ENCODE measurements around the gene AUTS2.
"Not testable (repeated sequence)": the region's sequence is repeated elsewhere in the genome, so short reads cannot be mapped to it uniquely, and the experiment has no call there.

AUTS2 gene

DNA sequence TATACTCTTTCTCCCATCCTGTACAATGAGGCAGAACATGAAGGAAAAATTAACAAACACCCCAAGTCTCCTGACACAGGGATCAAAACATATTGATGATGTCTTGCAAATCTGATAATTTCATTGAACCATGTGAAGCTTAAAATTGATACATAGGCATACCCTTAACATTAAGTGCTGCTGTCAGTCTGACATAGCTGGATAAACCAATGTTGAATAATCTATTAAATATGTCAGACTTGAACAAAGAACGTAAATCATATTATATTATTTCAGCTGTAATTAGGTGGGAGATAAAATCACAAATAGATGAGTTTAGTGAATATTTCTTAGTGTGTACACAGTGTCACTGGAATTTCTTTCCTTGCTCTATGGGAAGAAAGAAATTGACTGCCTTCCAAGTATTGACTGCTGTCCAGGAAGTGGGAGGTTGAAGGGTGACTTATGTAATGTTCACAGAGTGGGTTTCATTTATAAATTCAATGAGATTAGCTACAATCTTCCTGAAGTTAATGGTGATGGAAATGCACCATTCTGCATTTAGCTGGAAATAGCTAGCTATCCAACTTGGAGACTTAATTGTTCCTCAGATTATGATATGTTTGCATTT lies 170.8 kb downstream of the AUTS2 start:
- no peak for DNase-seq

DNA sequence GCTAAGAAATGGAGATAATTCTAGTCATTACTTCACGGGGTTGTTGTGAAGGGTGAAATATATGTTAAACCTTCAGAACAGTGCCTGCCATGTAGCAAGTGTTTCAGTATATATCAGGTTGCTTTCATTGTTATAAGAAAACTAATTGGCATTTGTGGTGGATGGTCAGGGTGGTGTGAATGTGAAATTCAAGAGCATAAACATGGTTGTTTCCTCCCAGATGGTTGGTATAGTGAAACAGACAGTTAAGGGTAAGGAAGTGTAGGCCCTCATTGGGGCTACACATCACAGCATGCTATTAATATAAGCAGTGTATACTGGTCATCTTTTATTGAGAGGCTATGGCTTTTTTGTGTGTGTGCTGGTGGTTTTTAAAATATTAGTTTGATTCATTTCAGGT lies 171.6 kb downstream of the AUTS2 start:
- DNase-seq: no peak

DNA sequence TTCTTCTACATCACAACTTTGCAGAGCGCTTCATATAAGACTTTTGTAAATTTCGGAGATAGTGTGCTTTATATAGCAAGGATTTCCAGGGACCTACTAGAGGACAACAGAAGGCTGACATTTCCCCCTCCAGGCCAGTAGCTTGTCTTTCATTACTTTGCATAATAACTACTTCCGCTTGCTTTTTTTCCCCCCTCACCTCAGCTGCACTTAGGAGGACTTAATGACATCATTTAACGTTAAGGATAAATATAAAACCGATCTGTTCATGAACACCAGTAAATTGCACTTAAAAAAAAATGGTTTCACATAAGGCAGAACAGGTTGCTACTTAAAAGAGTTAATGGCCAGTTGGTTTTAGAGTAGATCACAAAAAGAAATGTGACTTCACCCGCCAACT lies 172.3 kb downstream of the AUTS2 start:
- no peak for DNase-seq

DNA sequence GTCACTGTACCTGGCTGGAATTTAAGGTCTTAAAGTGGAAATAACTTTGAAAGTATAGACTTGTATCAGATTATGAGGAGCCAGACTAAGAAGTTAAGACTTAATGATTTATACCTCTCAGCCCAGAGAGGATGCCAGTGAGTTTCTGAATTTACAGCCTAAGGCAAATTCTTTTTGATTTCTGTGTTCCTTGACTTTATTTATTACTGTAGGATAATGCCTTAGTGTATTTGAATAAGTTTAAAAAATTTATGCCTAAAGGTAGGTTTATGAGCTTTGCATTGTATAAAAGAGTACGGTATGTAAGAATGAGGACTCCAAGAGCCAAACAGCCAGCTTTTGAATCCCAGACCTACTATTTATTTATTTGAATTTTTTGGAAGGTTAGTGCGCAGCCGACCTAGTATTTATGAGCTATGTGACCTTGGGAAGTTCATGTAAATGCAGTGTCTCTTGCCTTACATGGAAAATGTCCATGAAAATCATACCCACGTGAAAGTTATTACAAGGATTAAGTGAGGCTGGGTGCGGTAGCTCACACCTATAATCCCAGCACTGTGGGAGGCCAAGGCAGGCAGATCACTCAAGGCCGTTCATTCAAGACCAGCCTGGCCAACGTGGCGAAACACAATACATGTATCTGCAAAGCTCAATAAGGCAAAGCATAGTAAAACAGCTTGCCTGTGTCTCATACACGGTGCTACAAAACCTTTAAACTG lies 174.6 kb downstream of the AUTS2 start:
- no peak for DNase-seq

DNA sequence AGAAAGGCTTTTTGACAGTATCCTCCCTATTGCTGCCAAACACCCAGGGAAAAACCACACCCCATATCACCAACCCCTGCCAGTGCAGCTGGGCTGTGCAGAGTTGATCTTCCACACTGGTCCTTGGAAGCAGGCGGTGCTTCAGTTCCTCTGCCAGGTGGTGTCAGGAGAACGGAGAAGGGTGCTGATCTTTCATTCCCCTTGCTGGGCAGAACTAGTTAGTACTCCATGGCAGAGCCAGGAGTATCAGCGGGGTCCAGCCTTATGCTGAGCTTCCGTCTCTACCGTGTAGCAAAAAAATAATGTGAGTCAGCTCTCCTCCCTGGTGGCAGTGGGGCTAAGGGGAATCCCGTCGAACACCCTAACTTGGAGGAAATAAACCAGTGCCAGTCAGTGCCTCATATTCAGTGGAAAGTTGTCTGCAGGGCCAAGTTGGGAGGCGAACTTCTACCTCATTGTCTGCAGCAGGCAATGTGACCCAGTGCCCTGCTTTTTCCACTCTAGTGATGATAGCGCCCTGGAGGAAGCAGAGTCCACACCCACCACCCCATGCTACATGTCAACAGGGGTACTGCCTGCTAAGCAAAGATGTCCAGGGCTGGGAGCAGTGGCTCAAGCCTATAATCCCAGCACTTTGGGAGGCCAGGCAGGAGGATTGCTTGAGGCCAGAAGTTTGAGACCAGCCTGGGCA lies 175.4 kb downstream of the AUTS2 start:
- no peak for DNase-seq

DNA sequence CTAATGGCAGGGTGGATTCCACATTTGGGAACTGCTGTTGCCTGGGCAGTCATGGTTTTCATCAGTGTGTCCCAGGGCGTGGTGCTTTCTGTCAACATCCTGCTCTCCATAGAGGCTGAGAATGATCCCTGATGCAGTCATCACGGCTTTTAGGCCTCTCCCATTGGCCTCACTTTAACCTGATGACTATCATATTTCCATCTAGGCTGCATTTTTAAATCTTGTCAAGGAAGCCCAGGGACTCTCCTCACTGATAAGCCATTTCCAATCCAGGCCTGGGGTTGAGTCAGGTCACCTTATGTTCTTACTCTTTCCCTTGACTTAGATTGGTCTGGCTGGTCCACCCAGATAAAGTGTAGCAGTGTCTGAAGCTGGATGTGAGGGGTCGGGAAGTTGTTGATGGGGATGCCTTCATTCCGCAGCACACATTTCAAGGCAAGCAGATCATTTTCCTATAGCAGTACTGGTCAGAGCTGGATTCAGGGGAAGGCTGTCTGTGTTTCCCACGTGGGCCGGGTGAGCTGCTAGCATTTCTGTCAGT lies 177.0 kb downstream of the AUTS2 start:
- no peak for DNase-seq

DNA sequence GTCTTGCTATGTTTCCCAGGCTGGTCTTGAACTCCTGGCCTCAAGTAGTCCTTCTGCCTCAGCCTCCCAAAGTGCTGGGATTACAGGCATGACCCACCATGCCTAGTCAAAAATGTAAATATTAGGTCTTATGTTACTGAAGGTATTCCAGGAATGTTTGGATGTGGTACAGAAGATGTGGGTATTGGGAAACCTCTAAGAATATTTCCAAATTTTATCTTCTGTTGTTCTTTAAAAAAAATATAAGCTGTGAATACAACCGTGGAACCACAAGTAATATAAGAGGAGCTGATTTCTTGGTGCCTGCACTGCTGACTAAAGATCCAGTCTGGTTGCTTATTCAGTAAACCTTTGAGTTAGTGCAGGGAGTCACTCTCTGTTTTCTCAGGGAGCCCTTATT lies 178.3 kb downstream of the AUTS2 start:
- DNase-seq: no peak

DNA sequence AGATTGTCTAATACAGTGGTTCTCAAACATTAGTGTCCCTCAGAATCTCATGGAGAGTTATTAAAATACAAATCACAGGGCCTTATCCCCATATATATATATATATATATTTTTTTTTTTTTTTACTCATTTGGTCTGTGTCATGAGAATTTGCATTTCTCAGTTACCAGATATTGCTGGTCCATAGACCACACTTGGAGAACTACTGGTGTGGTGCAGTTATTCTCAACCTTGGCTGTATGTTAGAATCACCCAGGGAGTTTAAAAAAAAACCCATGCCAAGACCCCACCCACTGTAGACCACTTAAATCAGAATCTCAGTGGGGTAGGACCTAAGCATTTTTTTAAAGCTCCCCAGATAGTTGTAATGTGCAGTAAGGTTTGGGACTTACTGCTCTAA lies 179.9 kb downstream of the AUTS2 start:
- DNase-seq: no peak

DNA sequence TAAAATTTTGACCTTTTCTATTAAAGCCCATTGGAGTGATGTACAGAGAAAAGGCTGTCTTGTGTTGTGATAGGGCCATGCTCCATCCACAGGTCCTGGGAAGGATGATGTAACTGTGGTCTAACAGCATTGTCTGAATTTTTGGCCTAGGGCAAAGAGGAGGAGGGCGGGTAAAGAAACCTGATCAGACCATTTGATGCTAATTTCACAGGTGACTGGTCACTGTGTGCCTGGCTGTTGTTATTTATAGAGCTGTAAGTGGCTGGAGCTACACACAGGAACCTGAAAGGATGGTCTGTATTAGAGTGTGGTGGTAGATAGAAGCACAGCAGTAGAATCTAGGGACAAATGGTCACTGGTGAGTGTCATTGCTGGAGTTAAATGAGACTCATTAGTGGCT lies 182.1 kb downstream of the AUTS2 start:
- peak; percentile 41 for DNase-seq

DNA sequence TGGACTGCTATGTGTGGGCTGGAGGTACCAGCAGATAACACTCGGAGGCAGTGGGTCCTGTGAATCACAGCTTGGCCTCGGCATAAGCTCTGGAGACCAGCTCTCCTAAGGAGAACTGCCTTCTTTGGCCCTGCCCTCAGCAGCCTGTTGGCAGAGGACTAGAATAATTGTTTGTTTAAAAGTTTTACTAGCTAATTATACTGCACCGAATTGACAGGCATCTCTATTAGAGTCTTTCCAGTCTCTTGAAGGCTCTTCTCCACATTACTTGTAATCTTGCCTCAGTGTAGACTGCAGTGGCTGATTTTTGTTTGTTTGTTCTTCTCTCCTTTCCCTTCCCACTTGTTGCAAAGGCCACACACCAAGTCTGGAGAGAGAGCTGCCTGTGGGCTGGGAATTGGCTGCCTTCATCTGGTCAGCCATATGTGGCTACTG lies 183.2 kb downstream of the AUTS2 start:
- DNase-seq: no peak

DNA sequence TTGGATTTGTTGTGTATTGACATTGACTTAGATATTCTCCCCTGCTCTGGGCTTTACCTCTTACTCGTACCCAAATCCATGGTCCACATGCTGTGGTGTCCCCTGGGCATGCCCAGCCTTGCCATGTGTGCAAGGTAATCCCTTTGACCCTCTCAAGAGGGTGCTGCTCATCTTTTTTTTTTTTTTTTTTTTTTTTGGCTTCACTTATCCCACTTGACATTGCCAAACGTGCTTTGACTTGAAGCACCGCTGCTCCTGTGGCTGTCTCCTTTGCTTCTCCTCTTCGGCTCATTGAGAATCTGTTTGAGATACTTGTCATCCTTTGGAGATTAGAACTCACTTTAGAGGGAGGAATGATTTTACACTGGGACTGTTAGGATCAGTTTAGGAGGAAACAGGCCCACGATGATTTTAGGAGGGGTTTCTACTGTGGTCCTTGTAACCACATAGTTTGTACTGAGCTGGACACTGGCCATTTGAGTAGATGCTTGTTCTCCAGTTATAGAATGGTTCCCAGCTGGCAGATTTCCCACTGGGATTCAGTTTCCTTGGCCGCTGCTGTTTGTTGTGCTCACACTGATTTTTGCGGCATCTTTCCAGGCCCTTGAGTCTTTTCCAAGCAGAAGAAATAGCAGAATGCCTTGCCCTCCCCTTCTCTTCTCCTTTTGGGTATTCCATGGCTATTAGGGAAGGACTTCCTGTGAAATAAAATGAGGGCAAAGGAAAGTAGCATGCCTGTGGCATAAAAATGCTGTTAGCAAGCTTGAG lies 184.8 kb downstream of the AUTS2 start:
- no peak for DNase-seq

DNA sequence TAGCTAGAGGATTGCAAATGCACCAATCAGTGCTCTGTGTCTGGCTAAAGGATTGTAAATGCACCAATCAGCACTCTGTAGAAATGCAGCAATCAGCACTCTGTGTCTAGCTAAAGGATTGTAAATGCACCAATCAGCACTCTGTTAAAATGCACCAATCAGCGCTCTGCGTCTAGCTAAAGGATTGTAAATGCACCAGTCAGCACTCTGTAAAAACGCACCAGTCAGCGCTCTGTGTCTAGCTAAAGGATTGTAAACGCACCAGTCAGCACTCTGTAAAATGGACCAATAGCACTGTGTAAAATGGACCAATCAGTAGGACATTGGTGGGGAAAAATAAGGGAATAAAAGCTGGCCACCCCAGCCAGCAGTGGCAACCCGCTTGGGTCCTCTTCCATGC lies 187.9 kb downstream of the AUTS2 start:
- DNase-seq: not testable (repeated sequence)

DNA sequence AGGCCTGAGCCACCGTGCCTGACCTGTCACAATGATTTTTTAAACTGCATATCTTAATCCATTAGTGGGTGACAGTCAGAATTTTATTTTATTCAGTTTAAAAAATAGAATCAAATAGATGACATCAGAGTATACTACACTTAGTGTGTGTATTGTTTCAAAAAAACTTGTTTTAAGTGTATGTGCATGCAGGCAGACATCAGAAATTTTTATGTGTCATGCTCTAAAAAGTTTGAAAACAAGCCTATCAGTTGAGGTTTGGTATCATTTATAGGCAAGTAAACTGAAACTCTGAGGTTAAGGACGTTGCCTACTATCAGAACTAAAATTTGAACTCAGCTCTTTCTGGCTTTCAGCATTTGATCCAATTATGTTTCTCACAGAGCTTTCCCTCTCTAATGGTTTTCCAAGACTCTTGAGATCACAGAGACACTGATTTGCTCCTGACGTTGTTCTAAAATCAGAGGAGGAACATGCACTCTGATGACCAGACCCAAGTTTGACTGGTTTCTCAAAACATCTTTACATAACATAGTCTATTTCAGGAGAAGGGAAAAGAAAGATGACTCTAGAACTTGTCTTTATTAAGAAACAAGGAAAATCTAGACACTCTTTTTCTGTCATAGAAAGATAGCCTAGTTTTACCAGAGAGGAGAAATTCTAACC lies 188.6 kb downstream of the AUTS2 start:
- DNase-seq: no peak

DNA sequence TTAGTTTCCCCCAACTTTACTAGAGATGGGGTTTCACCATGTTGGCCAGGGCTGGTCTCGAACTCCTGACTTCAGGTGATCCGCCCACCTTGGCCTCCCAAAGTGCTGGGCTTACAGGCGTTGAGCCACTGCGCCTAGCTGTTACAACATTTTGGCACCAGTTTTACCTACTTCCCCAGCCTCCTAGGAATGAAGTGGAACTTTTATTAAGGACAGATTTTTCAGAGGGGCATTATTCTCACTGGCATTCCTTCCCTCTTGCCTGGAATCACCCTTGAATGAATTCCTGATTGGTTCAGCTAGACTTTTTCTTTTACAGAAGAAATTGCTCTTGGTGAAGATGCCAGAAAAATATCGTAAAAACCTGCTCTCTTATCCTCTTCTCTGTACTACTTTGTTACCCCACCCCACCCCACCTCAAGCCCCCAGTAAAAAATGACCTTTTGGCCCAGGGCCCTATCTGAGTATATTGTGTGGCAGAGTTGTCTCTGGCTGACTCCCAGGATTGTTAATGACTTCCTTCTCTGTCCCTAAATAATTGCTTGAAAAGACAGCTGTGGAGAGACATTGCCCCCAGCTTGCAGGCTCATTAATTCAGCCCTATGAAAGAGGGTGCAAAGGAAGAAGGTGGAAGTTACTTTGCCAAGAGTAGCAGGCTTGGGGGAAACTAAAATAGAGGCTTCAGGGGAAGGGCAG lies 189.6 kb downstream of the AUTS2 start:
- DNase-seq: no peak

DNA sequence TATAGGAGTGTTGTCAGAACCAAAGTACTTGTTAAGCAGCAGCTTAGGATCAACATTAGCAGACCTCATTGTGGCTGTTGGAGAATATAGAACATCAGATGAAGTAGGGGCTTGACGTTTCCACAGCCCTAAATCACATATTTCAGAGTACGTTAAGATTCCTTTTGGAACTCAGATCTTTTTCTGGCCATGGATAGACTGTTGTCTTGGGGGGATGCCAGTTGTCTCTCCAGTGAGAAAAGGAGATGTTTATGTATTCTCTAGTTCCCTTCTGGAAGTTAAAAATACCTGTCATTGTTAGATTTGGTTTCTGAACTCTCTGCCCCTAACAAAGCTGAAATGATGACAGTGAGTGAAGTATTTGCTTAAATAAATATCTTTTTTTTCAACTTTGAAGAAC lies 191.3 kb downstream of the AUTS2 start:
- no peak for DNase-seq

DNA sequence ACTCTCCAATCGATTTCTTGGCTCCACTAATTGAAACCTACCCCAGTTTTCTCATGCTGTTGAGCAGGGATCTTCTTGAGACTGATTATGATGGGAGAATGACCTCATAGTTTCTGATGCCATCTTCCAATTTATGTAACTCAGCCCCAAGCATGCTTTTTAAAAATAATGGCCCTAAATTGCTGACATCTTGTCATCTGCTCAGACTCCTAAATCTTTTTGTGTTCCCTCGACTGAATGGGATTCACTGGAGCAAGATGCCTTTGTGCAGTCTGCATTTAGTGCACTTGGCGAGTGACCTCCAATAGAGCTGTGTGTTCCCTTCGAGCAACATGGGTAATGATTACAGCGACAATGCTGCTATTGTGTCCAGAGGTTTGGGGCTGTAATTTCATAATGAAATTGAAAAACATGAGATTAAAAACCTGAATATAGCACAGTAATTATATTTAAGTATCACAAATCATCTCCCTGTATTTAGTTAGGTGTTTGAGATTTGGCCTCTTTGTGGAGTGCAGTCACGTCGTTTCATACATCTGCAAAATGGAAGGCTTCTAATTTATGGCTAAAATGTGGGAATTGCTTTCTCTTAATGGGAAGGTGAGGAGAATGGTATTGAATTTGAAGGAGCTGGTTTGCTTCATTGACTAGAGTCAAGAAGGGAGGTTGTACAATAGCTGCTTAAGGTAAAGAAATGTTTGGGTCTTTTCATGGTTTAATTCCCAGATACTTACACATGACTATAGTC lies 192.9 kb downstream of the AUTS2 start:
- DNase-seq: no peak

DNA sequence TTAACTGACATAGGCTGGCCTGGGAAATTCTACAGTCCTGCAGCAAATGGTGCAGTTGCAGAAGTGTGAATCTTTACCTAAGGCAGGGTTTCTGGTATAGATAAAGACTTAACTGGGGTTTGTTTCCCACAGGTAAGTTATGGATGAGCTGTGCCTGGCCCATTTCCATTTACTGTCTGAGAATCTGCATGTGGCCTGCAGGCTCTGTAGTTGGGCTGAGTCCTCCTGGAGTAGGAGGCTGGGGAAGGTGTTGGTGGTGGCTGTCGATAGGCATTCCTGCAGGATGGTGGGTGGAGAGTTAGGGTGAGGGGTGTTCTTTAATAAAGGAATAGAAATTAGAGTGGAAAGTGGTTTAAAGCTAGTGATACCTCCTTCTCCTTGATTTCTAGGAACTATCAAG lies 193.5 kb downstream of the AUTS2 start:
- no peak for DNase-seq

DNA sequence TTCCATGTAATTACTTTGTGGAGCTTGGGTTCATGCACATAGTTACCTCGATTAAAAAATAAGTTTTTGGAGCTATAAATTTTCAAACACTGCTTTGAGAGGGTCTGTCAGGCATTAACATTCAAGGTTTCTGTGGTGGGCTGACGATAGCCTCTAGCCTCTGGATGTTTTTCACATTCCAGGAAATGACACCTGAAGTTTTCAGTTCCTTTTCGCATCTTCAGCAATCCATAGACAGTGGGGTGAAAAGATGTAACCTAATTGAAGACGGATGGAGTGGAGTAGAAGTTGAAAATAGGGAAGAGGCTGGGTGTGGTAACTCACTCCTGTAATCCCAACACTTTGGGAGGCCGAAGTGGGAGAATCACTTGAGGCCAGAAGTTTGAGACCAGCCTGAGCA lies 197.7 kb downstream of the AUTS2 start:
- no peak for DNase-seq

DNA sequence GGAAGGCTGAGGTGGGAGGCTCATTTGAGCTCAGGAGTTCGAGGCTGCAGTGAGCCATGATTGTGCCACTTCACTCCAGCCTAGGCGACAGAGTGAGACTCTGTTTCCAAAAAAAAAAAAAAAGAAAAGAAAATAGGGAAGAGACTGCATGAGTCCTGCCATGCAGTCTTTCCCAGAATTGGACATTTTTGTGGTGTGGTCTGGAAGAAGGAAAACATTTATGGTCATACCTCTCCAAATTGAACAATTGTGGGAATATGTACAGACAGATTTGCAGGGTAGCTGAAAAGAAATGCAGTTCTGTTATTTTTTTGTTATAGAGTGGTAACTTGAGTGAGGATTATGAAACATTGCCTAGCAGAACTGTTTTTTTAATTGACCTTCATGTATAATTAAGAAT lies 198.1 kb downstream of the AUTS2 start:
- no peak for DNase-seq

DNA sequence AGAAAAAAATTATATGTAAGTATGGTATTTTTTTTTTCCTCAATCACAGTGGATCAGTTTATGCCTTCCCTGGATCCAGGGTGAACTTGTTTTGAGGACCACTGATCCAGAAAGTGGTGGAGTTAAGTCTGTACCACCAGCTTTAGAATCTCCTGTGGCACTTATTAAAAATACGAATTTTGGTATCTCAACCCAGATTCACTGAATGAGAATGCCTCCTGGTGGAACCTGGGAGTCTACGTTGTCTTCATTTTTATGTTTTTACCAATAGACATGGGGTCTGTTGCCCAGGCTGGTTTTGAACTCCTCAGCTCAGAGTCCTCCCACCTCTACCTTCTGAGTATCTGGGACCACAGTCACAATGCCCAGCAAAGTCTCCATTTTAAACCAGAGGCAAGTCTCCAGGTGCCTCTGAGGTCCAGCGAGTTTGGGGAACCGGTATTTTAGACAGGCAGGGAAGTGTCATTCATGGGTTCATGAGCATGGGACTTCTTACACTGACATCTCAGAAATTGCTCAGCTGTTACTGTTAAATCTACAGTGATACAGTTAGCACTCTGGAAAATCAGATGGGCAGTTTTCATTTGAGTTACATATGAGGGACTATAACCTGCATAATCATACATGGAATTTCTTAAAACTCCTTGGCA lies 200.9 kb downstream of the AUTS2 start:
- no peak for DNase-seq

DNA sequence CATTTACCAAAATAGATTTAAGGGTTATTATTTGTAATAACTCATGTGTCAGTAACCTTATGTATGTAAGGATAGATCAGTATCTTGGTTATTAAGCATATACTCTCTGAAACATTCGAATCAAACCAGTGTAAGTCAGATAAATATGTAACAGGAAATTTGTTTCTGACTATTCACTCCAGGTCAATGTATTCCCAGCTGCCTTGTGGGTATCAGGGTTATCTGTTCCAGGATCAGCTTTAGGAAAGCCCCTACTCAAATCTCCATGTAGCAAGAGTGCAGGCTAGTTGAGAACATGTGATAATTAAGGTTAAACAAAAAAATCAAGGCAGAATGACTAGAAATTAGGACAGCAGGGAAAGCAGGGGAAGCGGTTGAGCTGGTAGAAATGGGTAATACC lies 201.7 kb downstream of the AUTS2 start:
- DNase-seq: no peak
